ENCODE measurements around the gene TBC1D22A.

DNA sequence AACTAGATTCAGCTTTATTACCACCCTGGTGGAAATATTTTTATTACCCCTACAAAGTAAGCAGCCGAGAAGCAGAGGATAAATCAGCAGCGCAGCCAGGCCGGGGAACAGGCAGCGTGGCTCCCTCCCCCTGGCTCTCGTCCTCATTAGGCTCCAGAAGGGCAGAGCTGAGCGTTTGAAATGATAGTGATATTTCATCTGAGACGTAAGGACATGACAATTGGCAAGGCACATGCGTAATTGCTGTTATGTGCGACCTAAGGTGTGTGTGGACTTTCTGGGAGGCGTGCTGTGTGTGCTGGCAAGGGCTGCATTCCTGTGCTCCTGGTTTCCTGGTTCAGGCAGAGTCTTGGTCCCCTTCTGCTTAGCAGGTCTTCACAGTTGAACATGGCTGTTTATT lies 247.8 kb downstream of the TBC1D22A start:
- TF ChIP-seq, protein P1, sequence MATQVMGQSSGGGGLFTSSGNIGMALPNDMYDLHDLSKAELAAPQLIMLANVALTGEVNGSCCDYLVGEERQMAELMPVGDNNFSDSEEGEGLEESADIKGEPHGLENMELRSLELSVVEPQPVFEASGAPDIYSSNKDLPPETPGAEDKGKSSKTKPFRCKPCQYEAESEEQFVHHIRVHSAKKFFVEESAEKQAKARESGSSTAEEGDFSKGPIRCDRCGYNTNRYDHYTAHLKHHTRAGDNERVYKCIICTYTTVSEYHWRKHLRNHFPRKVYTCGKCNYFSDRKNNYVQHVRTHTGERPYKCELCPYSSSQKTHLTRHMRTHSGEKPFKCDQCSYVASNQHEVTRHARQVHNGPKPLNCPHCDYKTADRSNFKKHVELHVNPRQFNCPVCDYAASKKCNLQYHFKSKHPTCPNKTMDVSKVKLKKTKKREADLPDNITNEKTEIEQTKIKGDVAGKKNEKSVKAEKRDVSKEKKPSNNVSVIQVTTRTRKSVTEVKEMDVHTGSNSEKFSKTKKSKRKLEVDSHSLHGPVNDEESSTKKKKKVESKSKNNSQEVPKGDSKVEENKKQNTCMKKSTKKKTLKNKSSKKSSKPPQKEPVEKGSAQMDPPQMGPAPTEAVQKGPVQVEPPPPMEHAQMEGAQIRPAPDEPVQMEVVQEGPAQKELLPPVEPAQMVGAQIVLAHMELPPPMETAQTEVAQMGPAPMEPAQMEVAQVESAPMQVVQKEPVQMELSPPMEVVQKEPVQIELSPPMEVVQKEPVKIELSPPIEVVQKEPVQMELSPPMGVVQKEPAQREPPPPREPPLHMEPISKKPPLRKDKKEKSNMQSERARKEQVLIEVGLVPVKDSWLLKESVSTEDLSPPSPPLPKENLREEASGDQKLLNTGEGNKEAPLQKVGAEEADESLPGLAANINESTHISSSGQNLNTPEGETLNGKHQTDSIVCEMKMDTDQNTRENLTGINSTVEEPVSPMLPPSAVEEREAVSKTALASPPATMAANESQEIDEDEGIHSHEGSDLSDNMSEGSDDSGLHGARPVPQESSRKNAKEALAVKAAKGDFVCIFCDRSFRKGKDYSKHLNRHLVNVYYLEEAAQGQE (IDR thresholded peaks at IDR 0.05; ENCODE audit: low read depth, low read length) = no peak
- TF ChIP-seq, protein P2, sequence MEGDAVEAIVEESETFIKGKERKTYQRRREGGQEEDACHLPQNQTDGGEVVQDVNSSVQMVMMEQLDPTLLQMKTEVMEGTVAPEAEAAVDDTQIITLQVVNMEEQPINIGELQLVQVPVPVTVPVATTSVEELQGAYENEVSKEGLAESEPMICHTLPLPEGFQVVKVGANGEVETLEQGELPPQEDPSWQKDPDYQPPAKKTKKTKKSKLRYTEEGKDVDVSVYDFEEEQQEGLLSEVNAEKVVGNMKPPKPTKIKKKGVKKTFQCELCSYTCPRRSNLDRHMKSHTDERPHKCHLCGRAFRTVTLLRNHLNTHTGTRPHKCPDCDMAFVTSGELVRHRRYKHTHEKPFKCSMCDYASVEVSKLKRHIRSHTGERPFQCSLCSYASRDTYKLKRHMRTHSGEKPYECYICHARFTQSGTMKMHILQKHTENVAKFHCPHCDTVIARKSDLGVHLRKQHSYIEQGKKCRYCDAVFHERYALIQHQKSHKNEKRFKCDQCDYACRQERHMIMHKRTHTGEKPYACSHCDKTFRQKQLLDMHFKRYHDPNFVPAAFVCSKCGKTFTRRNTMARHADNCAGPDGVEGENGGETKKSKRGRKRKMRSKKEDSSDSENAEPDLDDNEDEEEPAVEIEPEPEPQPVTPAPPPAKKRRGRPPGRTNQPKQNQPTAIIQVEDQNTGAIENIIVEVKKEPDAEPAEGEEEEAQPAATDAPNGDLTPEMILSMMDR (IDR thresholded peaks at IDR 0.05) = no peak
- TF ChIP-seq, protein P3, sequence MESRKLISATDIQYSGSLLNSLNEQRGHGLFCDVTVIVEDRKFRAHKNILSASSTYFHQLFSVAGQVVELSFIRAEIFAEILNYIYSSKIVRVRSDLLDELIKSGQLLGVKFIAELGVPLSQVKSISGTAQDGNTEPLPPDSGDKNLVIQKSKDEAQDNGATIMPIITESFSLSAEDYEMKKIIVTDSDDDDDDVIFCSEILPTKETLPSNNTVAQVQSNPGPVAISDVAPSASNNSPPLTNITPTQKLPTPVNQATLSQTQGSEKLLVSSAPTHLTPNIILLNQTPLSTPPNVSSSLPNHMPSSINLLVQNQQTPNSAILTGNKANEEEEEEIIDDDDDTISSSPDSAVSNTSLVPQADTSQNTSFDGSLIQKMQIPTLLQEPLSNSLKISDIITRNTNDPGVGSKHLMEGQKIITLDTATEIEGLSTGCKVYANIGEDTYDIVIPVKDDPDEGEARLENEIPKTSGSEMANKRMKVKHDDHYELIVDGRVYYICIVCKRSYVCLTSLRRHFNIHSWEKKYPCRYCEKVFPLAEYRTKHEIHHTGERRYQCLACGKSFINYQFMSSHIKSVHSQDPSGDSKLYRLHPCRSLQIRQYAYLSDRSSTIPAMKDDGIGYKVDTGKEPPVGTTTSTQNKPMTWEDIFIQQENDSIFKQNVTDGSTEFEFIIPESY (IDR thresholded peaks at IDR 0.05; ENCODE audit: borderline replicate concordance, low read depth) = no peak
- TF ChIP-seq NFIC (IDR thresholded peaks at IDR 0.05; ENCODE audit: borderline replicate concordance) (no peak), SMC3 (IDR thresholded peaks at IDR 0.05; ENCODE audit: low read depth, low read length) (no peak)
- TF ChIP-seq, protein P4, sequence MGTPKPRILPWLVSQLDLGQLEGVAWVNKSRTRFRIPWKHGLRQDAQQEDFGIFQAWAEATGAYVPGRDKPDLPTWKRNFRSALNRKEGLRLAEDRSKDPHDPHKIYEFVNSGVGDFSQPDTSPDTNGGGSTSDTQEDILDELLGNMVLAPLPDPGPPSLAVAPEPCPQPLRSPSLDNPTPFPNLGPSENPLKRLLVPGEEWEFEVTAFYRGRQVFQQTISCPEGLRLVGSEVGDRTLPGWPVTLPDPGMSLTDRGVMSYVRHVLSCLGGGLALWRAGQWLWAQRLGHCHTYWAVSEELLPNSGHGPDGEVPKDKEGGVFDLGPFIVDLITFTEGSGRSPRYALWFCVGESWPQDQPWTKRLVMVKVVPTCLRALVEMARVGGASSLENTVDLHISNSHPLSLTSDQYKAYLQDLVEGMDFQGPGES (IDR thresholded peaks at IDR 0.05; ENCODE audit: low read depth, low read length) = no peak
